ELF-1 (cell line): Measurements from ENCODE around the gene CAMSAP1.
"Not testable (repeated sequence)": the region's sequence is repeated elsewhere in the genome, so short reads cannot be mapped to it uniquely, and the experiment has no call there.

ENCODE experiments used
- DNase-seq: peaks from one replicate; pipeline ENCODE4 v3.0.0-alpha.2; 2016; ENCODE audit warnings: low read depth, low spot score

CAMSAP1 gene

DNA sequence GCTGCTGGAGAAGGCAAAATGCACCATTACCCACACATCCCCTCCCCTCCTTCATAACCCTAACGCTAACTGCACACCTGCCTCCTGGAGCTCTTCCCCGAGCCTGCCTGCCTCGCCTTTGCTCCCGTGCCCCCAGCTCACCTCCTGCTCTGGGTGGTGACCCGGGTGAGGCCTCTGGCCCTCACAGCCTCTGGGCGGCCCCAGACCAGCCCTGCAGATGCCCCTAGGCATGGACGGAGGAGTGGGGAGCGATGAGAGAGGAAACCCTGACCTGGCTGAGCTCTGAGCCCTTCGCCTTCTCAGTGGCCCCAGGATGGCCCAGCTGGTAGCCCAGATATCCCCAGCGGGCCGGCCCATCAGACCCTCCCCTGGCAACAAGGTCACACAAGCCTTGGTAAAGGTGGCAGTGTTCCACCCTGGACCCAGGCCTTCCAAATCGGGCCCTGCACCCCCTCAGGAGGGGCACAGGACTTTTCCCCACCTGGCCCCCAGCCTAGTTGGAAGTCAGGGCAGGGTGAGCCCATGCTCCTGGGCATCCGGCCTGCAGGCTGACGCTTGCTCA lies 14.5 kb upstream of the CAMSAP1 start:
- no peak for DNase-seq

DNA sequence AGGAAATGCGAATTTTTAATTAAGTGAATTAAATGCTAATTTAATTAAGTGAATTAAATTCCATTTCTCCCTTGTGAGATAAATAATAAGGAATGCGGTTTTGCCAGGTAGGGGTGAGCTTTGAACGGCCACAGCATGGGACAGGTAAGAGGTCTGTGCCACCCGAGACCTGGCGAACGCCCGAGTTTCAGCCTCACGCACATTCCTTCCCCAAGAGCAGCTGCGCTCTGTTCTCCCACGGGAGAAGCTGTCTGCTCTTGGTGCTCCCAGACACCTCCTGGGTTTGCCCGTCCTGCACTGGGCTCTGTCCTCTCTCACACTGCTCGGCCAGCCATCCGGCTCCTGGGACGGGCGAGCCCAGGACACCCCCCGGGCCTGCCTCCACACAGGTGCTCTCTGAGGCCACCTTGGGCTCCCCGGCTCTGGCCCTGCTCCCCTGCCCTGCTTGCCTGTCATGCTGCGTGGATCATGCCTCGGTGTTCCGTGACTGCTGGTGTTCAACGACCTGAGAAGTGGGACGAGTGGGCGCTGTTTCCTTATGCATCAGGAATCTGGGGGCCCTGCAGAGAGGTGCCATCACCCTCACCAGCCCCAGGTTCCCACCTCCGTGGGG lies 13.7 kb upstream of the CAMSAP1 start:
- DNase-seq = no peak

- no peak for DNase-seq
Observed at GRCh38 chr9:135920256-135920930, 13.0 kb upstream of the CAMSAP1 start.

- no peak for DNase-seq
Observed at GRCh38 chr9:135919318-135919890, 12.1 kb upstream of the CAMSAP1 start.

DNA sequence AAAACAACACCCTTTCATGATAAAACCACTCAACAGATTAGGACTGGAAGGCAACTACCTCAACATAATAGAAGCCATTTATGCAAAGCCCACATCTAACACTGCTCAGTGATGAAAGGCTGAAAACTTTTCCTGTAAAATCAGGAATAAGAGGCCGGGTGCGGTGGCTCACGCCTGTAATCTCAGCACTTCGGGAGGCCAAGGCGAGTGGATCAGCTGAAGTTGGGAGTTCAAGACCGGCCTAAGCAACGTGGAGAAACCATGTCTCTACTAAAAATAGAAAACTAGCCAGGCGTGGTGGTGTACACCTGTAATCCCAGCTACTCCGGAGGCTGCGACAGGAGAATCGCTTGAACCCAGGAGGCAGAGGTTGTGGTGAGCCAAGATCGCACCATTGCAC lies 8.9 kb upstream of the CAMSAP1 start:
- not testable (repeated sequence) for DNase-seq

GRCh38 chr9:135914921-135915320 lies 7.6 kb upstream of the CAMSAP1 start:
- DNase-seq = no peak

DNA sequence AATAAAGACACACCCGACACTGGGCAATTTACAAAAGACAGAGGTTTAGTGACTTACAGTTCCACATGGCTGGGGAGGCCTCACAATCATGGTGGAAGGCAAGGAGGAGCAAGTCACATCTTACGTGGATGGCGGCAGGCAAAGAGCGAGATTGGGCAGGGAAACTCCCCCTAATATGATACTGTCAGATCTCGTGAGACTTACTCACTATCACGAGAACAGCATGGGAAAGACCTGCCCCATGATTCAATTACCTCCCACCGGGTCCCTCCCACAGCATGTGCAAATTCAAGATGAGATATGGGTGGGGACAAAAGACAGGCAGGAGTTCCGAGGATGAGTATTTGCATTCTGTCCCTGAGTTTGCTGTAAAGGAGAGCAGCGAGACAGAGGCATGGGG lies 3.9 kb upstream of the CAMSAP1 start:
- DNase-seq = not testable (repeated sequence)

- DNase-seq = no peak
Observed at GRCh38 chr9:135910757-135911156, 3.4 kb upstream of the CAMSAP1 start.

- no peak for DNase-seq
Observed at GRCh38 chr9:135910216-135910615, 2.9 kb upstream of the CAMSAP1 start.

- DNase-seq = no peak
Observed at GRCh38 chr9:135909371-135909770, 2.0 kb upstream of the CAMSAP1 start.

DNA sequence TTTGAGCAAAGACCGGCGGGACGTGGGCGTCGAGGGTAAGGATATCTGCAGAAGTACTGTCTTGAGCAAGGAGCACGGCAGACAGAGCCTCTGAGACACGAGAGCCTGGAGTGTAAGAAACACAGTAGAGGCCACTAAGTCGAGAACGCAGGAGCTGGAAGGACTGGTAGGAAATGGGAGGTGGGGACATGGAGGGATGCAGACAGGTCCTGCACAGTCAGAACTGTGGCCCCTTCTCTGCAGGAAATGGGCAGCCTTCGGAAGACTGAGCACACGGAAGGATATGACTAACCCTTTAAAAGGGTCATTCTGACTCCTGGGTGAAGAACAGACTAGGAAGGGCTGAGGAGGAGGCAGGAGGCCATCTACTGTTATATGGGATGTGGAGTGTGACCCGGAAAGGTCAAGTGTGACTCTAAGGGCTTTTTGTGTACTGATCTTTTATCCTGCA lies 1.4 kb upstream of the CAMSAP1 start:
- DNase-seq = no peak

- peak; percentile 43 for DNase-seq
Observed at GRCh38 chr9:135908093-135908753, 877 bp upstream of the CAMSAP1 start.

DNA sequence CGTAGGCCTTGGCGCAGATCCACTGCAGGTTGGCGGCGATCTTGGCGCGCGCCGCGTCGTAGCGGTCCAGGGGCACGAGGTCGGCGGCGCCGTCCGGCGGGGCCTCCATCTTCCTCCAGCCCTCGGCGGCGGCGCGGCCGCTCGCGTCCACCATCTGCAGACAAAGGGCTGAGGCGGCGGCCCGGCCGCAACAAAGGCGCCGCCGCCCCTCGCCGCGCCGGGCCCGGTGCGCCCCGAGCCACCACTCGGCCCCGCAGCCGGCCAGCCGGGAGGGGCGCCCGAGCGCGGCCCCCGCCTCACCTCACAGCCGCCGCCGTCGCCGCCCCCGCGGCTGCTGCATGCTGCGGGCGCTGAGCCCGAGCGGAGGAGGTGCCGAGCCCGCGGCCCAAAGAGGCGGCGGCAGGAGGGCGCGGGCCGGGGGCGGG lies 328 bp downstream of the CAMSAP1 start:
- DNase-seq = no peak

GRCh38 chr9:135906291-135907005 lies 898 bp downstream of the CAMSAP1 start:
- peak; percentile 41 for DNase-seq

GRCh38 chr9:135905380-135906258 lies 1.7 kb downstream of the CAMSAP1 start:
- no peak for DNase-seq

GRCh38 chr9:135903786-135904520 lies 3.4 kb downstream of the CAMSAP1 start:
- no peak for DNase-seq

- DNase-seq = no peak
Observed at GRCh38 chr9:135903358-135903656, 4.0 kb downstream of the CAMSAP1 start.

DNA sequence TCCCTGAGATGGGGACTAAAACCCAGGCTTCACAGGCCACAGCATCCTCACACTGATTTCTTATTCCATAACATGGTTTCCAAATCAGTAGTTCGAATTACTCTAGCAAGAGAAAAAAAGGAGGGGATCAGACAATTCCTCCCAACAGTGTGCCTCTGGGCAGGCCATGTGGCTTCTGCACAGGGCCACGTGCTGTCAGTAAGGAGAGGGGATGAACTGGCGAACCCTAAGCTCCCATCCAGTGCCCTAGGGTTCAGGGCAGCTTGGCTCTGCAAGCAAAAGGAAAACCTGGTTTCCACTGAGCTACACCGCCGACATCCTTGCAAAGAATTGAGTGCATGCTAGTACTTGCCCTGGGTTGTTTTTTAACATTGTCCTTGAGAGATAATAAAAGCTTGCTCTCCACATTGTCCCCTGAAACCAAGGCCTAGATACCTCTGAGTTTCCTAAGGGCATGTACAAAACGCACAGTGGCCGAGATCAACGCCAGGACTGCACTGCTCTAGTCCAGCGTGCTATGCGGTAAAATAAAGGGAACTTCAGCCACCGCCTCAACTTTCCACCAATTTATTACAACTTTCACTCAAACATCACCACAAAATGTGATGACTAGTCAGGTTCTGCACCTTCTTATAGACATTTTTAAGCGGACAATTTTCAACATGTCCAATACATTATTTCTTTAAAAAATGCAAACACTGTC lies 4.5 kb downstream of the CAMSAP1 start:
- no peak for DNase-seq

GRCh38 chr9:135901826-135902225 lies 5.5 kb downstream of the CAMSAP1 start:
- no peak for DNase-seq
